HCT116 (cell line): ENCODE data around the gene DTX1.

Experiments
- EZH2 ChIP-seq: fragments of 200-600 bp; sonication (generic); IDR thresholded peaks from 2 replicates; pipeline ENCODE4 v1.6.1; 2017; ENCODE audit warnings: antibody characterized with exemption, mixed run types
- EZH2phosphoT487 ChIP-seq: fragments of 200-600 bp; IDR thresholded peaks from 2 replicates; pipeline ENCODE4 v1.6.1; 2018; ENCODE audit warnings: antibody characterized with exemption, borderline replicate concordance
- POLR2AphosphoS5 ChIP-seq: IDR thresholded peaks from 2 replicates; pipeline ENCODE4 v1.6.1; 2011; ENCODE audit warnings: mild to moderate bottlenecking, low read depth, low read length, moderate library complexity
- RAD21 ChIP-seq: IDR thresholded peaks from 2 replicates; pipeline ENCODE4 v1.6.1; 2012; ENCODE audit warnings: low read depth, mild to moderate bottlenecking
- SP1 ChIP-seq: IDR thresholded peaks from 2 replicates; pipeline ENCODE4 v1.6.1; 2012; ENCODE audit warnings: low read depth
- ZFX ChIP-seq: fragments of 450-650 bp; IDR thresholded peaks from 2 replicates; pipeline ENCODE4 v1.6.1; 2017
- ZNF274 ChIP-seq: fragments of 200-500 bp; sonication (Bioruptor generic); IDR thresholded peaks from 2 replicates; pipeline ENCODE4 v1.6.1; 2014; ENCODE audit warnings: mild to moderate bottlenecking, low read depth, low read length, inconsistent platforms
- TF ChIP-seq, protein P1 (sequence below), 3 experiments: fragments of 200-600 bp in 1 of 3; sonication (generic) in 1 of 3; IDR thresholded peaks in 2 of 3; conservative IDR thresholded peaks in 1 of 3; 2 replicates each; pipeline ENCODE4 v1.5.1; 2012 to 2017; ENCODE audit warnings: low read depth in 2 of 3, low read length in 2 of 3, antibody characterized with exemption in 1 of 3, borderline replicate concordance in 1 of 3, control low read depth in 1 of 3, mild to moderate bottlenecking in 1 of 3, mixed read lengths in 1 of 3, mixed run types in 1 of 3, moderate library complexity in 1 of 3; ENCODE audit not compliant: insufficient read depth in 1 of 3
- TF ChIP-seq, protein P2 (sequence below): IDR thresholded peaks from 2 replicates; pipeline ENCODE4 v1.6.1; 2011; ENCODE audit warnings: mild to moderate bottlenecking, low read length, moderate library complexity; ENCODE audit not compliant: insufficient replicate concordance; ENCODE audit errors: extremely low read depth

DNA sequence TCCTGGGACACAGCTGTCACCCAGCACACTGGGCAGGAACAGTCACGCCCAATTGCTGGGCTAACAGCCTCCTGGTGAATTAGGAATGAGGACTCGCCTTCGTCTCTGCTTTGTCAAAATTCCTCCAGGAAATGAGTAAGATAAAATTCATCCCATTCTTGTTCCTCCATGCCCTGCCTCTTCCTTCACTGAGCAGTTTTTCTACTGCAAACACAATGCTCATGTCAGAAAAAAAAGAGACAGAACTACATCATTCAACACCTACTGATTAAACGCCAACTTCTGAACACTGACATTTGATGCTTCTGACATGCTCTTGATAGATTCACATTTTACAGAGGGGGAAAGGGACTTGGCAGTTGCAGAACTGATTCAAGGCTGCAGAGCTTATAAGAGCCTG is 37.5 kb upstream of the DTX1 start:
- TF ChIP-seq EZH2 = no peak
- TF ChIP-seq EZH2phosphoT487 = no peak
- TF ChIP-seq, protein P1, sequence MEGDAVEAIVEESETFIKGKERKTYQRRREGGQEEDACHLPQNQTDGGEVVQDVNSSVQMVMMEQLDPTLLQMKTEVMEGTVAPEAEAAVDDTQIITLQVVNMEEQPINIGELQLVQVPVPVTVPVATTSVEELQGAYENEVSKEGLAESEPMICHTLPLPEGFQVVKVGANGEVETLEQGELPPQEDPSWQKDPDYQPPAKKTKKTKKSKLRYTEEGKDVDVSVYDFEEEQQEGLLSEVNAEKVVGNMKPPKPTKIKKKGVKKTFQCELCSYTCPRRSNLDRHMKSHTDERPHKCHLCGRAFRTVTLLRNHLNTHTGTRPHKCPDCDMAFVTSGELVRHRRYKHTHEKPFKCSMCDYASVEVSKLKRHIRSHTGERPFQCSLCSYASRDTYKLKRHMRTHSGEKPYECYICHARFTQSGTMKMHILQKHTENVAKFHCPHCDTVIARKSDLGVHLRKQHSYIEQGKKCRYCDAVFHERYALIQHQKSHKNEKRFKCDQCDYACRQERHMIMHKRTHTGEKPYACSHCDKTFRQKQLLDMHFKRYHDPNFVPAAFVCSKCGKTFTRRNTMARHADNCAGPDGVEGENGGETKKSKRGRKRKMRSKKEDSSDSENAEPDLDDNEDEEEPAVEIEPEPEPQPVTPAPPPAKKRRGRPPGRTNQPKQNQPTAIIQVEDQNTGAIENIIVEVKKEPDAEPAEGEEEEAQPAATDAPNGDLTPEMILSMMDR (IDR thresholded peaks at IDR 0.05 in 2 of 3, conservative IDR thresholded peaks at IDR 0.05 in 1 of 3; ENCODE audit: borderline replicate concordance in 1 of 3, insufficient read depth in 1 of 3, low read depth in 2 of 3, low read length in 2 of 3) = no peak
- TF ChIP-seq ZNF274 = no peak
- no peak for TF ChIP-seq RAD21
- TF ChIP-seq POLR2AphosphoS5 = no peak
- no peak for TF ChIP-seq ZFX
- TF ChIP-seq SP1 = no peak
- TF ChIP-seq, protein P2, sequence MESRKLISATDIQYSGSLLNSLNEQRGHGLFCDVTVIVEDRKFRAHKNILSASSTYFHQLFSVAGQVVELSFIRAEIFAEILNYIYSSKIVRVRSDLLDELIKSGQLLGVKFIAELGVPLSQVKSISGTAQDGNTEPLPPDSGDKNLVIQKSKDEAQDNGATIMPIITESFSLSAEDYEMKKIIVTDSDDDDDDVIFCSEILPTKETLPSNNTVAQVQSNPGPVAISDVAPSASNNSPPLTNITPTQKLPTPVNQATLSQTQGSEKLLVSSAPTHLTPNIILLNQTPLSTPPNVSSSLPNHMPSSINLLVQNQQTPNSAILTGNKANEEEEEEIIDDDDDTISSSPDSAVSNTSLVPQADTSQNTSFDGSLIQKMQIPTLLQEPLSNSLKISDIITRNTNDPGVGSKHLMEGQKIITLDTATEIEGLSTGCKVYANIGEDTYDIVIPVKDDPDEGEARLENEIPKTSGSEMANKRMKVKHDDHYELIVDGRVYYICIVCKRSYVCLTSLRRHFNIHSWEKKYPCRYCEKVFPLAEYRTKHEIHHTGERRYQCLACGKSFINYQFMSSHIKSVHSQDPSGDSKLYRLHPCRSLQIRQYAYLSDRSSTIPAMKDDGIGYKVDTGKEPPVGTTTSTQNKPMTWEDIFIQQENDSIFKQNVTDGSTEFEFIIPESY = no peak
